NT2/D1 (cell line): Measurements from ENCODE around the gene TRIM46.

Experiments used
- SUZ12 ChIP-seq: IDR thresholded peaks from 2 replicates; pipeline ENCODE4 v1.6.1; 2011; ENCODE audit not compliant: insufficient read length, insufficient read depth; ENCODE audit errors: extremely low read depth
- YY1 ChIP-seq: IDR thresholded peaks from 2 replicates; pipeline ENCODE4 v1.6.1; 2011; ENCODE audit not compliant: insufficient read length, insufficient read depth
- ZNF274 ChIP-seq: IDR thresholded peaks from 2 replicates; pipeline ENCODE4 v1.6.1; 2011; ENCODE audit warnings: mild to moderate bottlenecking, low read depth, low read length

- TF ChIP-seq ZNF274 (no peak), YY1 (no peak), SUZ12 (no peak)
Measured at GRCh38 chr1:155206891-155207805, 33.5 kb downstream of the TRIM46 start.
